ENCODE measurements around the gene ITGAD.

ITGAD gene

DNA sequence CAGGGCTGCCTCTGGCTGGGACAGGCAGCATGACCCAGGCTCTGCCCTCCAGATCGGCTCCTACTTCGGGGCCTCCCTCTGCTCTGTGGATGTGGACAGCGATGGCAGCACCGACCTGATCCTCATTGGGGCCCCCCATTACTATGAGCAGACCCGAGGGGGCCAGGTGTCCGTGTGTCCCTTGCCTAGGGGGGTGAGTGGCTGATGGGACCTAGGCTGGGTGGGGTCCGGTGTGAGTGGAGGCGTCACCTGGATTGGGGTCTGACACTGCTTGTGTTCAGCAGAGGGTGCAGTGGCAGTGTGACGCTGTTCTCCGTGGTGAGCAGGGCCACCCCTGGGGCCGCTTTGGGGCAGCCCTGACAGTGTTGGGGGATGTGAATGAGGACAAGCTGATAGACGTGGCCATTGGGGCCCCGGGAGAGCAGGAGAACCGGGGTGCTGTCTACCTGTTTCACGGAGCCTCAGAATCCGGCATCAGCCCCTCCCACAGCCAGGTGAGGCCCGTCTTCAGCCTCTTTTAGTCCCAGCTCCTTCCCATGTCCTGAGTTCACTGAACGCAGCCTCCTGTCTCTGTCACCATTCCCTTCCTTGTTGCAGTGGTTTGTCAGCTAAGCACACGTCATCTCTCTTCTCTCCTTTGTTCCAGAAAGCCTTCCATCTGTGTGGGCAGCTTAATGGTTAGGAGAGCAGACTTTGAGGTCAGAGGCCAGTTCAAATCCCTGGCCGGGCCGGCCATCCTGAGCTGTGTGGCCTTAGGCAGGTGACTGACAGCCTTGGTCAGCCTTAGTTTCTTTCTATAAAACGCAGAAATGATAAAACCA is 18.1 kb downstream of the ITGAD start:
- Histone ChIP-seq H3K4me3 (ENCODE audit: low read length, poor library complexity, severe bottlenecking) (no peak overlapping the region), H3K9ac (ENCODE audit: low read depth, low read length, poor library complexity, severe bottlenecking) (no peak overlapping the region), H3K36me3 (ENCODE audit: insufficient read depth, low read length) (no peaks in the 10 kb centered on the region), H3K4me1 (ENCODE audit: insufficient read depth, low read length, poor library complexity, severe bottlenecking) (no peaks in the 10 kb centered on the region), H4K20me1 (ENCODE audit: insufficient read depth, low read length, poor library complexity, severe bottlenecking) (no peaks in the 10 kb centered on the region), H3F3A (ENCODE audit: low read depth) (no peaks in the 10 kb centered on the region), H3K27me3 (ENCODE audit: insufficient read depth, low read length, poor library complexity, severe bottlenecking) (no peaks in the 10 kb centered on the region), H2AFZ (ENCODE audit: low read length) (no peak overlapping the region), H3K9me3 (ENCODE audit: insufficient read depth, low read depth, low read length) (no peaks in the 10 kb centered on the region), H3K79me2 (ENCODE audit: insufficient read depth, low read length) (no peaks in the 10 kb centered on the region), H3K9me2 (replicated peaks; ENCODE audit: low read depth, low read length) (no peaks in the 10 kb centered on the region), H3K4me2 (ENCODE audit: low read depth, low read length, poor library complexity, severe bottlenecking) (no peak overlapping the region)
- TF ChIP-seq EZH2phosphoT487 (IDR thresholded peaks at IDR 0.05; ENCODE audit: borderline replicate concordance), result no peak
- TF ChIP-seq, protein P1, sequence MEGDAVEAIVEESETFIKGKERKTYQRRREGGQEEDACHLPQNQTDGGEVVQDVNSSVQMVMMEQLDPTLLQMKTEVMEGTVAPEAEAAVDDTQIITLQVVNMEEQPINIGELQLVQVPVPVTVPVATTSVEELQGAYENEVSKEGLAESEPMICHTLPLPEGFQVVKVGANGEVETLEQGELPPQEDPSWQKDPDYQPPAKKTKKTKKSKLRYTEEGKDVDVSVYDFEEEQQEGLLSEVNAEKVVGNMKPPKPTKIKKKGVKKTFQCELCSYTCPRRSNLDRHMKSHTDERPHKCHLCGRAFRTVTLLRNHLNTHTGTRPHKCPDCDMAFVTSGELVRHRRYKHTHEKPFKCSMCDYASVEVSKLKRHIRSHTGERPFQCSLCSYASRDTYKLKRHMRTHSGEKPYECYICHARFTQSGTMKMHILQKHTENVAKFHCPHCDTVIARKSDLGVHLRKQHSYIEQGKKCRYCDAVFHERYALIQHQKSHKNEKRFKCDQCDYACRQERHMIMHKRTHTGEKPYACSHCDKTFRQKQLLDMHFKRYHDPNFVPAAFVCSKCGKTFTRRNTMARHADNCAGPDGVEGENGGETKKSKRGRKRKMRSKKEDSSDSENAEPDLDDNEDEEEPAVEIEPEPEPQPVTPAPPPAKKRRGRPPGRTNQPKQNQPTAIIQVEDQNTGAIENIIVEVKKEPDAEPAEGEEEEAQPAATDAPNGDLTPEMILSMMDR (conservative IDR thresholded peaks at IDR 0.05; ENCODE audit: low read length), result no peak

DNA sequence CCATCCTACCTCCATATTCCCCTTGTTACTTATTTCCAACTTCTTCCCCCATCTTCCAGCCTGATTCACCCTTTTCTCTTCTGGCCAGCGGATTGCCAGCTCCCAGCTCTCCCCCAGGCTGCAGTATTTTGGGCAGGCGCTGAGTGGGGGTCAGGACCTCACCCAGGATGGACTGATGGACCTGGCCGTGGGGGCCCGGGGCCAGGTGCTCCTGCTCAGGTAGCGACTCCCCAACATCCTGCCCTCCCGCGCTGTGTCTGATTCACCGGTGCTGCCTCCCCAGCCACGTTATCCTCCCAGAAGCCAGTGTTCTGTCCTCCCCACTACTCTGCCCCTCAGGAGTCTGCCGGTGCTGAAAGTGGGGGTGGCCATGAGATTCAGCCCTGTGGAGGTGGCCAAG is 19.6 kb downstream of the ITGAD start:
- H3F3A ChIP-seq (ENCODE audit: low read depth), result no peaks in the 10 kb centered on the region
- no peak overlapping the region for H3K9ac ChIP-seq (ENCODE audit: low read depth, low read length, poor library complexity, severe bottlenecking)
- no peaks in the 10 kb centered on the region for H3K79me2 ChIP-seq (ENCODE audit: insufficient read depth, low read length)
- no peaks in the 10 kb centered on the region for H3K36me3 ChIP-seq (ENCODE audit: insufficient read depth, low read length)
- H2AFZ ChIP-seq (ENCODE audit: low read length), result no peak overlapping the region
- TF ChIP-seq EZH2phosphoT487 (IDR thresholded peaks at IDR 0.05; ENCODE audit: borderline replicate concordance), result no peak
- TF ChIP-seq, protein P1 (conservative IDR thresholded peaks at IDR 0.05; ENCODE audit: low read length), result no peak
- H3K4me3 ChIP-seq (ENCODE audit: low read length, poor library complexity, severe bottlenecking), result no peak overlapping the region
- H3K27me3 ChIP-seq (ENCODE audit: insufficient read depth, low read length, poor library complexity, severe bottlenecking), result no peaks in the 10 kb centered on the region
- H4K20me1 ChIP-seq (ENCODE audit: insufficient read depth, low read length, poor library complexity, severe bottlenecking), result no peaks in the 10 kb centered on the region
- no peaks in the 10 kb centered on the region for H3K9me3 ChIP-seq (ENCODE audit: insufficient read depth, low read depth, low read length)
- no peaks in the 10 kb centered on the region for H3K9me2 ChIP-seq (replicated peaks; ENCODE audit: low read depth, low read length)
- peaks cover 3% of the 10 kb centered on the region for H3K4me1 ChIP-seq (ENCODE audit: insufficient read depth, low read length, poor library complexity, severe bottlenecking)
- H3K4me2 ChIP-seq (ENCODE audit: low read depth, low read length, poor library complexity, severe bottlenecking), result no peak overlapping the region

DNA sequence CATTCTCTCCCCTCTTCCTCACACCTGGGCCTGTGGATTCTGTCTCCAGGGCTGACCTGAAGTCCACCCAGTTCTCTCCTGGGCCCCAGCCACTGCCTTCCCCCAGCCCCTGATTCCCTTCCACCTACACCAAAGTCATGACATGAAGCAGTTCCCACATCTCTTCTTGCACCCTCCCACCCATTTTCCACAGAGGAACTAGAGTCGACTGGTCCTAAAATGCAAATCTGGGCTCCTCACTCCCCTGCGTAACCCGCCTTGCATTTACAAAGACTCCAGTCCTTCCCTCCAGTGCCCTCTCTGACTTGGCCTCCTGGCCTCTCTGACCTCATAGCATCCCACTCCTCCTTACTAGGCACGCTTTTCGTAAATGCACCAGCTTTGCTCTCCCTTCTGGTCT is 20.2 kb downstream of the ITGAD start:
- Histone ChIP-seq H2AFZ (ENCODE audit: low read length) (no peak overlapping the region), H3K36me3 (ENCODE audit: insufficient read depth, low read length) (no peaks in the 10 kb centered on the region), H3K79me2 (ENCODE audit: insufficient read depth, low read length) (no peaks in the 10 kb centered on the region), H3K9me3 (ENCODE audit: insufficient read depth, low read depth, low read length) (no peaks in the 10 kb centered on the region), H3K4me2 (ENCODE audit: low read depth, low read length, poor library complexity, severe bottlenecking) (no peak overlapping the region), H3K27me3 (ENCODE audit: insufficient read depth, low read length, poor library complexity, severe bottlenecking) (no peaks in the 10 kb centered on the region), H3K9ac (ENCODE audit: low read depth, low read length, poor library complexity, severe bottlenecking) (no peak overlapping the region), H3K4me3 (ENCODE audit: low read length, poor library complexity, severe bottlenecking) (no peak overlapping the region), H4K20me1 (ENCODE audit: insufficient read depth, low read length, poor library complexity, severe bottlenecking) (no peaks in the 10 kb centered on the region), H3F3A (ENCODE audit: low read depth) (no peaks in the 10 kb centered on the region), H3K4me1 (ENCODE audit: insufficient read depth, low read length, poor library complexity, severe bottlenecking) (peaks cover 3% of the 10 kb centered on the region), H3K9me2 (replicated peaks; ENCODE audit: low read depth, low read length) (no peaks in the 10 kb centered on the region)
- TF ChIP-seq, protein P1 (conservative IDR thresholded peaks at IDR 0.05; ENCODE audit: low read length), result no peak
- TF ChIP-seq EZH2phosphoT487 (IDR thresholded peaks at IDR 0.05; ENCODE audit: borderline replicate concordance), result no peak

Measured in Loucy (cell line).